HG02870 (cell line): ENCODE data around the gene STX2.
"Not testable (repeated sequence)": the region's sequence is repeated elsewhere in the genome, so short reads cannot be mapped to it uniquely, and the experiment has no call there.

Experiments used
- ATAC-seq: cut with Tn5 transposase; IDR thresholded peaks from one replicate; pipeline ENCODE4 v1.9.1; 2021; ENCODE audit warnings: mild to moderate bottlenecking, moderate library complexity; ENCODE audit not compliant: unreplicated experiment

The STX2 gene

GRCh38 chr12:130838951-130839769, at the start of gene STX2:
STX2 (minus strand) TSS chr12:130839250; CDS start chr12:130839099, 151 bp downstream.
- peak; percentile 77 for ATAC-seq

GRCh38 chr12:130887190-130887589, 48.1 kb upstream of the STX2 start:
- ATAC-seq, result not testable (repeated sequence)

- ATAC-seq, result no peak
These were observed 42.5 kb upstream of the STX2 start for GRCh38 chr12:130881548-130881947.

- ATAC-seq, result no peak
These were observed 42.0 kb upstream of the STX2 start for GRCh38 chr12:130881046-130881445.

- ATAC-seq, result peak; percentile 51
These were observed 41.4 kb upstream of the STX2 start for GRCh38 chr12:130880411-130880885.

GRCh38 chr12:130879781-130880389, 40.8 kb upstream of the STX2 start:
- peak; percentile 2 for ATAC-seq

GRCh38 chr12:130879212-130879686, 40.2 kb upstream of the STX2 start:
- peak; percentile 80 for ATAC-seq

- no peak for ATAC-seq
These were observed 39.4 kb upstream of the STX2 start for GRCh38 chr12:130878193-130879185.

GRCh38 chr12:130877333-130877732, 38.3 kb upstream of the STX2 start:
- ATAC-seq, result no peak

- ATAC-seq, result no peak
These were observed 37.7 kb upstream of the STX2 start for GRCh38 chr12:130876758-130877157.

- ATAC-seq, result no peak
These were observed 37.2 kb upstream of the STX2 start for GRCh38 chr12:130876297-130876696.

- not testable (repeated sequence) for ATAC-seq
These were observed 36.7 kb upstream of the STX2 start for GRCh38 chr12:130875708-130876107.

- no peak for ATAC-seq
These were observed 36.1 kb upstream of the STX2 start for GRCh38 chr12:130875193-130875592.

- no peak for ATAC-seq
These were observed 35.6 kb upstream of the STX2 start for GRCh38 chr12:130874696-130875095.

- peak; percentile 22 for ATAC-seq
These were observed 34.8 kb upstream of the STX2 start for GRCh38 chr12:130873825-130874224.

- ATAC-seq, result no peak
These were observed 34.2 kb upstream of the STX2 start for GRCh38 chr12:130873106-130873795.

- ATAC-seq, result peak; percentile 22
These were observed 33.4 kb upstream of the STX2 start for GRCh38 chr12:130872179-130873096.

- peak; percentile 52 for ATAC-seq
These were observed 32.5 kb upstream of the STX2 start, which contains the start of gene RAN for GRCh38 chr12:130871286-130872178. RAN (plus strand) TSS chr12:130872066; CDS start chr12:130872594, 528 bp downstream.
